ENCODE data around the gene PNKP.

DNA sequence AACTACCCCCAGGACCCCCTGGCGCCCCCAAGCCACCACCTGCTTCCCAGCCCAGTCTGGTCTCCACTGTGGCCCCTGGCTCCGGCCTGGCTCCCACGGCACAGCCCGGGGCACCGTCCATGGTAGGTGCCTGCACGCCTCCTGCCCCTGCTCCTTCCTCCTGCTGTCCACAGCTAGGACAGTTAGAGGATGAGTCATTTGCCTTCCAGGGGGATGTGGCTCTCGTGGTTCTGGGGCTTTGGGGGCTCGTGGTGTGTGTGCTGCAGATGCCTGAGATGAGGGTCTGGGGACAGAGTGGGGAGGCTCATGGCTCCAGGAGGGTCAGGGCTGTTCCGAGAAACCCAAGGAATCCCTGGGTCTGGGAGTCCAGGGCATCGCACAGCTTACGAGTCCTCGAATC lies 36.6 kb downstream of the PNKP start:
- TF ChIP-seq POLR2AphosphoS5 (IDR thresholded peaks at IDR 0.05; ENCODE audit: low read depth, low read length) (no peak), TAF1 (IDR thresholded peaks at IDR 0.05; ENCODE audit: borderline replicate concordance, low read depth, low read length) (no peak), POLR2A (IDR thresholded peaks at IDR 0.05; ENCODE audit: low read depth, low read length) (no peak)
